HG02798 (cell line): ENCODE measurements around the gene DDA1.

Source experiments
- ATAC-seq: cut with Tn5 transposase; IDR thresholded peaks from one replicate; pipeline ENCODE4 v1.9.1; 2021; ENCODE audit warnings: mild to moderate bottlenecking; ENCODE audit not compliant: unreplicated experiment, poor library complexity

Gene DDA1

GRCh38 chr19:17309965-17310461 lies 650 bp downstream of the DDA1 start:
- ATAC-seq, result no peak

GRCh38 chr19:17311455-17312188 lies 2.3 kb downstream of the DDA1 start:
- ATAC-seq, result no peak

- ATAC-seq, result no peak
Observed at GRCh38 chr19:17312189-17313113, 3.1 kb downstream of the DDA1 start.

- no peak for ATAC-seq
Observed at GRCh38 chr19:17314007-17314593, 4.7 kb downstream of the DDA1 start.

- ATAC-seq, result no peak
Observed at GRCh38 chr19:17318966-17319365, 9.6 kb downstream of the DDA1 start.

GRCh38 chr19:17319473-17320238 lies 10.3 kb downstream of the DDA1 start:
- ATAC-seq, result no peak

- ATAC-seq, result no peak
Observed at GRCh38 chr19:17320435-17320834, 11.1 kb downstream of the DDA1 start.

- no peak for ATAC-seq
Observed at GRCh38 chr19:17321655-17322489, 12.5 kb downstream of the DDA1 start.

GRCh38 chr19:17322854-17323253 lies 13.5 kb downstream of the DDA1 start:
- ATAC-seq, result no peak

- no peak for ATAC-seq
Observed at GRCh38 chr19:17323300-17323963, 14.1 kb downstream of the DDA1 start.

GRCh38 chr19:17323964-17324332 lies 14.6 kb downstream of the DDA1 start:
- no peak for ATAC-seq

- ATAC-seq, result no peak
Observed at GRCh38 chr19:17324357-17325114, 15.2 kb downstream of the DDA1 start.

GRCh38 chr19:17325133-17325532 lies 15.8 kb downstream of the DDA1 start:
- ATAC-seq, result no peak

- ATAC-seq, result no peak
Observed at GRCh38 chr19:17325881-17326594, 16.7 kb downstream of the DDA1 start.

- ATAC-seq, result no peak
Observed at GRCh38 chr19:17326595-17326966, 17.2 kb downstream of the DDA1 start.

GRCh38 chr19:17327068-17327653 lies 17.8 kb downstream of the DDA1 start:
- ATAC-seq, result no peak
